GM10266 (cell line): ENCODE results near the gene GPSM1.

ENCODE experiments used
- DNase-seq: peaks from one replicate; pipeline ENCODE4 v3.0.0; 2012; ENCODE audit errors: extremely low spot score
- TF ChIP-seq, protein P1 (sequence below): IDR thresholded peaks from 2 replicates; pipeline ENCODE4 v1.5.1; 2012; ENCODE audit warnings: mild to moderate bottlenecking, low read depth; ENCODE audit not compliant: control insufficient read depth, insufficient read depth; ENCODE audit errors: missing control alignments

Gene GPSM1

DNA sequence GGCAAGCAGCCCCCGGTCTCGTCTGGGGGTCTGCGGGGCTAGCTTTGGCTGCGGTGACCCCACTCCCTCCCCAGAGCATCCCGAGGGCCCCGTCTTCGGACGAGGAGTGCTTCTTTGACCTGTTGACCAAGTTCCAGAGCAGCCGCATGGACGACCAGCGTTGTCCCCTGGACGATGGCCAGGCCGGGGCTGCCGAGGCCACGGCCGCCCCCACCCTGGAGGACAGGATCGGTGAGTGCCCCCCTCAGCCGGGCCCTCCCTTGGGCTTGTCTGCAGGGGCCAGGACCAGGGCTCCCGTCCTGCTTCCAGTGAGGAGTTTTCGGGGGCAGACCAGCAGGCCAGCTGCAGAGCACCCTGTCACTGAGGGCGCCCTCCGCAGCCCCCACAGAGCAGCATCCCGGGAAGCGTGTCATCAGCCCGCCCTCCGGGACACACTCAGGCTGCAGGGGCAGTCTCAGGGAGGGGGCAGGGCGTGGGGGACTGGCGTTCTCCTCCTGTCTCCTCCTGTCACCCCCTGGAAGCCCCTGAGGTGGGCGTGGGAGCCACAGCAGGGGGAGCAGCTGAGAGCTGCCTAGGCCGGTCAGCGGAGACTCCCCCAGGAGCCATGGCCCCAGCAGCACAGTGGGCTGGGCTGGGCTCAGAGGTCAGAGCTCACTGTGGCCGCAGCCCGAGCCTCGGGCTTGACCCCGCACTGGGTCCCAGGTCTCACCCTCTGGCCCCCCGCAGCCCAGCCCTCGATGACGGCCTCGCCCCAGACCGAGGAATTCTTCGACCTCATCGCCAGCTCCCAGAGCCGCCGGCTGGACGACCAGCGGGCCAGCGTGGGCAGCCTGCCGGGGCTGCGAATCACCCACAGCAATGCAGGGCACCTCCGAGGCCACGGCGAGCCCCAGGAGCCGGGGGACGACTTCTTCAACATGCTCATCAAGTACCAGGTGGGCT, 28.5 kb downstream of the GPSM1 start:
- TF ChIP-seq, protein P1, sequence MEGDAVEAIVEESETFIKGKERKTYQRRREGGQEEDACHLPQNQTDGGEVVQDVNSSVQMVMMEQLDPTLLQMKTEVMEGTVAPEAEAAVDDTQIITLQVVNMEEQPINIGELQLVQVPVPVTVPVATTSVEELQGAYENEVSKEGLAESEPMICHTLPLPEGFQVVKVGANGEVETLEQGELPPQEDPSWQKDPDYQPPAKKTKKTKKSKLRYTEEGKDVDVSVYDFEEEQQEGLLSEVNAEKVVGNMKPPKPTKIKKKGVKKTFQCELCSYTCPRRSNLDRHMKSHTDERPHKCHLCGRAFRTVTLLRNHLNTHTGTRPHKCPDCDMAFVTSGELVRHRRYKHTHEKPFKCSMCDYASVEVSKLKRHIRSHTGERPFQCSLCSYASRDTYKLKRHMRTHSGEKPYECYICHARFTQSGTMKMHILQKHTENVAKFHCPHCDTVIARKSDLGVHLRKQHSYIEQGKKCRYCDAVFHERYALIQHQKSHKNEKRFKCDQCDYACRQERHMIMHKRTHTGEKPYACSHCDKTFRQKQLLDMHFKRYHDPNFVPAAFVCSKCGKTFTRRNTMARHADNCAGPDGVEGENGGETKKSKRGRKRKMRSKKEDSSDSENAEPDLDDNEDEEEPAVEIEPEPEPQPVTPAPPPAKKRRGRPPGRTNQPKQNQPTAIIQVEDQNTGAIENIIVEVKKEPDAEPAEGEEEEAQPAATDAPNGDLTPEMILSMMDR, result no peak
- DNase-seq, result no peak

DNA sequence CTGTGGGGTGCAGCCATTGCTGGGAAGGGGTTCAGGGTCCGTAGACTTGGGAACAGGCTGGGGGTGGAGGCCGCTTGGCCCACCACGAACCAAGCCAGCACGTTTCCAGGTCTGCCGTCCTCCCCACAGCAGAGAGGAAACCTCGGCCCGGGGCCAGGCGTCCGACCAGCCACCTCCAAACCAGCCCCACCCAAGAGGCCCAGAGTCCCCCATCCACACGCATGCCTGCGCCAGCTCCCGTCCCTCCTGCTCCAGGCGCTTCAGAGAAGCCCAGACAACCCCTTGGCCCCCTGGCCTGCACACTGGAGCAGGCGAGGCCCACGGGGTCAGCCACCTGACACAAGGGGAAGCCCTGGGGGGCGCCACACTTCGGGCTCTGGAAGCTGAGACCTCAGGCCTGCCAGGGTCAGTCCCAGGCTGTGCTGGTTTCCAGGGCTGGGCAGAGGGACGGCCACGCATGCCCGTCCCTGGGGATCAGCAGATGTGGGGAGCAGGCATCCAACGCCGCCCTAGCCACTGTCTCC, 29.9 kb downstream of the GPSM1 start:
- TF ChIP-seq, protein P1, result no peak
- DNase-seq, result no peak

GRCh38 chr9:136358016-136358415, 30.7 kb downstream of the GPSM1 start:
- TF ChIP-seq, protein P1, result no peak

DNA sequence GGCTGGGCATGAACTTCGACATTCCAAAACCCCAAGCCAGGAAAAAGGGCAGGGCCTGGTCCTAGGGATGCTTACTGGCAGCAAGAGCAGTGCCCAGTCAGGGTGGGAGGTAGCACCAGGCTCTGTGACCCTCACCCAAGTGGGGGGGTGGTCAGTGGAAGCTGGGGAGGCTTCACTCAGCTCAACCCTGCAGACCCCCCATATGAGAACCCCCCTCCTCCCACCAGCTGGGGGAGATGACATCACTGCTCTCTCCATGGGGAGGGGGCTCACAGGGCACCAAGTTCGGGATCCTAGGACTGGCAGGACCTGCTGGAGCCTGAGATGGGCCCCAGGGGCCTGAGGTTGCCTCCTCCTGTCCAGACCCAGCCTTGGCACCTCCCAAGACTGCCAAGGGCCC, 31.5 kb downstream of the GPSM1 start:
- DNase-seq, result no peak
- TF ChIP-seq, protein P1, result no peak

More at GRCh38 chr9:136358016-136358415, 30.7 kb downstream of the GPSM1 start:
- no peak for DNase-seq

- no peak for DNase-seq
- TF ChIP-seq, protein P1, result no peak
Measured at GRCh38 chr9:136359774-136360718, 32.7 kb downstream of the GPSM1 start.

GRCh38 chr9:136361047-136361753, 33.9 kb downstream of the GPSM1 start:
- no peak for DNase-seq
- TF ChIP-seq, protein P1, result no peak
